ENCODE data around the gene LGI4. TPM values are rescaled to one million over a fixed set of nuclear protein-coding genes. Genes with fewer than 3 reads are reported as not detected.

LGI4 gene
- 15.0 TPM for total RNA-seq

GRCh38 chr19:35134601-35135242 lies at the start of gene LGI4:
Gene LGI4, minus strand, starts transcription at chr19:35135059. Its CDS starts 379 bp downstream, at chr19:35134680.

DNA sequence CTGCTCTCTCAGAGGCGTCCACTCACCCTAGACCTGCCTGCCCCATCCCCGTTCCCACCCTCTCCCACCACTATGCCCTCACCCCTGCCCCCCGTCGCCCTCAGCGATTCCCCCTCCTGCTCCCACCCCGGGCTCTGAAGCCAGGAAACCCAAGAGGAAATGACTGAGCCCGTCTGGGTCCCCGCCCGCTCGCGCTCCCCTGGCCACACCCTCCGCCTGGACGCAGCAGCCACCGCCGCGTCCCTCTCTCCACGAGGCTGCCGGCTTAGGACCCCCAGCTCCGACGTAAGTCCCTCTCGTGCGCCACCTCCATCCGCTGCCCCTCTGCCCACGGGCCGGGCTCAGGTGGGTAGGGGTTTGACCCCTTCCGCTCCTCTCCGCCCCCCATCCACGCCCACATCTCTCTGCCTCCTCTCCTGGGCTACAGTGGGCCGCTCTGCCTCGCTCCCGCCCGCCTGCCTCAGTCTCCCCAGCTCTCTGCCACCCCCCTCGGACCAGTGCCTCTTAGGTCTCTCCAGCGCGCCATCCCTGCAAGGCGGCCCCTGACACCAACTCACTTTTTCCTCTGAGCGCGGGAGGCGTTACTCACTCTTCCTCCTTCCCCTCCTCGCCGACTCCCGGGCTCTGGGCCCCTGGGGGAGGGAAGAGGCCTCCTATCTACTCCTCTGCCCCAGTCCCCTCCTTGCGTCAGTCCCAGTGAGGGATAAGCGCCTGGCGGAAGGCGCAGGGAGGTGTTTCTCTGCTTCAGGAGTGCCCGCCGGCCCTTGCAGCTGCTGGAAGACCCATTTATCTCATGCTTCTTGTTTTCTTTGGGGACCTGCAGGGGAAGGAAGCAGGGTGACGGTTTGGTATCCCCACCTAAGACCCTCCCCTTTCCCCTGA lies 19.9 kb upstream of the LGI4 start, which contains the start of gene FXYD5:
TSS of gene FXYD5 (plus strand) at position 211 of the 882 bp plus-strand sequence. CDS start 816 bp downstream, outside the sequence.

GRCh38 chr19:35143231-35143715 lies 8.4 kb upstream of the LGI4 start, which contains the start of gene FXYD7:
Gene FXYD7, plus strand, starts transcription at chr19:35143255. Its CDS starts 79 bp downstream, at chr19:35143334.

GRCh38 chr19:35138305-35138892 lies 3.5 kb upstream of the LGI4 start, which contains the start of gene FXYD1:
Gene FXYD1, plus strand, starts transcription at chr19:35138824. Its CDS starts 1,256 bp downstream, at chr19:35140080.

GRCh38 chr19:35115177-35115951 lies 19.5 kb downstream of the LGI4 start, which contains the start of gene FXYD3:
Gene FXYD3, plus strand, starts transcription at chr19:35115823. Its CDS starts 3,554 bp downstream, at chr19:35119377.

Small RNAs within 50 kb of the gene (small RNA-seq; reads per million reads assigned to genes)
- gene AC020907.2: not detected

Other genes with a start within 250 kb of the LGI4 start
- 9.0 TPM for gene ZNF30, start 208.2 kb downstream of the LGI4 start, total RNA-seq
- 16.6 TPM for gene ZNF792, start 170.8 kb downstream of the LGI4 start, total RNA-seq
- gene GRAMD1A, start 134.7 kb downstream of the LGI4 start, total RNA-seq: 47.1 TPM
- gene SCN1B, start 104.6 kb downstream of the LGI4 start, total RNA-seq: 3.9 TPM
- gene HPN, start 93.3 kb downstream of the LGI4 start, total RNA-seq: 0.23 TPM
- gene FXYD3, start 19.2 kb downstream of the LGI4 start, total RNA-seq: not detected
- gene FXYD1, start 3.8 kb upstream of the LGI4 start, total RNA-seq: 3.2 TPM
- gene FXYD7, start 8.2 kb upstream of the LGI4 start, total RNA-seq: 22.1 TPM
- 0.46 TPM for gene FXYD5, start 19.7 kb upstream of the LGI4 start, total RNA-seq
- gene FAM187B, start 93.7 kb upstream of the LGI4 start, total RNA-seq: not detected
- 2.5 TPM for gene LSR, start 113.9 kb upstream of the LGI4 start, total RNA-seq
- 44.5 TPM for gene USF2, start 133.9 kb upstream of the LGI4 start, total RNA-seq
- not detected for gene HAMP, start 147.5 kb upstream of the LGI4 start, total RNA-seq
- gene MAG, start 157.1 kb upstream of the LGI4 start, total RNA-seq: 1.2 TPM
- gene CD22, start 194.1 kb upstream of the LGI4 start, total RNA-seq: 0.46 TPM
- gene FFAR1, start 212.8 kb upstream of the LGI4 start, total RNA-seq: not detected
- gene FFAR3, start 223.4 kb upstream of the LGI4 start, total RNA-seq: 0.23 TPM
- not detected for gene GPR42, start 236.0 kb upstream of the LGI4 start, total RNA-seq

Measured in diencephalon (tissue), 1 donor.